GM19023 (cell line): ENCODE measurements around the gene CRIP2.

ENCODE experiments used
- ATAC-seq: cut with Tn5 transposase; IDR thresholded peaks from one replicate; pipeline ENCODE4 v1.9.1; 2021; ENCODE audit warnings: mild to moderate bottlenecking, moderate library complexity; ENCODE audit not compliant: unreplicated experiment

Gene CRIP2

DNA sequence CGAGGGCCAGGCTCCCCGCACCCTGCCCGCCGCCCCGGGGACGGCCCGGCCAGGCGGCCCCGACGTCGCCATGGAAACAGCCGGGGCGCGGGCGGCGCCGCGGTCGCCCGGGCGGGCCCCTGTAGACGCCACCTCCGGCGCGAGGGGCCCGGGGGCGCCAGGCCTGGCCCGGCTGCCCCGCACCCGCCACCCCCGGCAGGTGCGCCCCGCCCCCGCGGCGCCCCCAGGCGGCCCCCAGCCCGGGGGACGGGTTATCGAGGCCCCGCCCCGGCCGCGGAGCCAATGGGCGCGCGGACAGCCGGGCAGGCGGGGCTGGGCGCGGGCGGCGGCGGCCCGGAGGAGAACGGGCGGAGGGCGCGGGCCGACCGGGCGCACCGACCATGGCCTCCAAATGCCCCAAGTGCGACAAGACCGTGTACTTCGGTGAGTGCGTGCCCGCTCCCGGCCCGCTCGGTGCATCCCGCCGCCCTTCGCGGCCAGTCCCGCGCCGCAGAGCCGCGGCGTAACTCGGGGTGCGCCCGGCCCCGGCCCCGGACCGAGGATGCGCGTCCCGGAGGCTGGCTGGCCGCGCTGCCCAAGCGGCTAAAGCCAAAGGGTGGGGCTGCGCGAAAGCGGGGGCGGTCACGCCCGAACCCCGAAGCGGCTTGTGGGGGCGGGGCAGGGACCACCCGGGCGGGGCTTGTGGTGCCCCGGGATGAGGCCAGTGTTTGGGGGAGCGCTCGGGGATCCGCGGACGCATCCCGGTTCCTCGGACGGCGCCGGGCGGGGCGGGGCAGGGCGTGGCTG lies at the start of gene CRIP2:
CRIP2 (plus strand) TSS at position 339 of the 786 bp plus-strand sequence; CDS start at position 381, 42 bp downstream.
- no peak for ATAC-seq

DNA sequence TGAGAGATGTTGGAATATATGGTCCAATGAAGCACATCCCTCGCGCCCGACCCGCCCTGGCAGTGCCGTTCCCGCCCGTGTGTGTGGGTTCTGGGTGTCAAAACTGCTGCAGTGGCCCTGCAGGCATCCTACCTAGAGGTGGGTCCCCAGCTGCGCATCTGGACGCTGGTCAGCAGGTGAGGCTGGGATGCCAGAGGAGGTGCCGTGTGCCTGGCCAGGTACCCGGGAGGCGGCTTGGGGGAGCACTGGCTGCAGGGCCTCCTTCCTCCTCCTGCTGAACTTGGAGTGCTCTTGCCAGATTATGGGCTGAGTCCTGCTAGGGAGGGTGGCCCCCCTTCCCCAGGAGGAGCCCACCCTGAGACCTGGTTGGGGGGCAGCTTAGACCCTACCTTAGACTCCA lies 49.8 kb upstream of the CRIP2 start:
- no peak for ATAC-seq

GRCh38 chr14:105425823-105426247 lies 48.8 kb upstream of the CRIP2 start:
- ATAC-seq = no peak

DNA sequence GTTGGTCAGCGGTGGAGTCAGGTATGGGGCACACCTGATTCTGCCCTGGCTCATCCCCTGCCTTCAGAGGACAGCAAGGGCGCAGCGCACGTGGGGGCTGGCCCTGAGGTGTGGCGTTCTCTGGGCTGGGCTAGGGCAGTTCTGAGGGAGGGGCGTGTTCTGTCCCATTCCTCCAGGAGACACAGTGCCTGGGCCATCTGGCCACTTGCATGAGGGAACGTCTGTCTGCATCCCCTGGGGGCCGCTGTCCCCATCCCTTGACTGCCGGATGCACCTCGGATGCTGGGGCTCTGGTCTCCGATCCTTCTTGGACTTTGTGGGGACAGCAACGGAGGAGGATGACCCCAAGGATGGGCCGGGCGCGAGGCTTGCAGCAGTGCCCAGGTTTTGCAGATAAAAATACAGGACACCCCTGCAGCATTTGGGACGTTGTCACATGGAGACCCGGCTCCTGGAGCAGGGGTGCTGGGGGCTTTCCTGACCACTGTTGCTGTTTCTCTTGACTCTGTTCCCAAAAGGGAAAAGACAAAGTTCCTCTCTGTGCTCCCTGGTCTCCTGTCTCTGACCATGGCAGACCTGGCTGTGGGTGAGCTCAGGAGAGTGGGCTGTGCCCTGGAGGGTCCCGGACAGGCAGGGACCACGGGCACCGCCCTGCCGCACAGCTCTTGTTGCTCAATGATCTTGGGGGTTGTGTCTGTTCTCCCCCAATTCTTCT lies 48.0 kb upstream of the CRIP2 start:
- no peak for ATAC-seq

DNA sequence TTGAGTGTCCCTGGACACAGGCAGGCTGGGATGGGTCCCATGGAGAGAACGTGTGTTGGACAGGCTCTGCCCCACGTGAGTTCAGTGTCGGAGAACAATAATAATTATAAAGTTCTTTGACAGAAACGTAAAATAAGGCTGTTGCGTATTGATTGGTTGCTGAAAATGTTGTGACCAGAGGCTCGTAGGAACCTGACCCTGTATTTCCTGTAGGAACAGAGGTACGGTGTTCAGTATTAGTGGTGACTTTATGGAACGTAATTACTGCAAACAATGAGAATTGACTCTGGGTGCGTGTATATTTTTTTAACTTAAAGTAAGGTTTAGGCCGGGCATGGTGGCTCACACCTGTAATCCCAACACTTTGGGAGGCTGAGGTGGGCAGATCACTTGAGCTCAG lies 47.2 kb upstream of the CRIP2 start:
- no peak for ATAC-seq

DNA sequence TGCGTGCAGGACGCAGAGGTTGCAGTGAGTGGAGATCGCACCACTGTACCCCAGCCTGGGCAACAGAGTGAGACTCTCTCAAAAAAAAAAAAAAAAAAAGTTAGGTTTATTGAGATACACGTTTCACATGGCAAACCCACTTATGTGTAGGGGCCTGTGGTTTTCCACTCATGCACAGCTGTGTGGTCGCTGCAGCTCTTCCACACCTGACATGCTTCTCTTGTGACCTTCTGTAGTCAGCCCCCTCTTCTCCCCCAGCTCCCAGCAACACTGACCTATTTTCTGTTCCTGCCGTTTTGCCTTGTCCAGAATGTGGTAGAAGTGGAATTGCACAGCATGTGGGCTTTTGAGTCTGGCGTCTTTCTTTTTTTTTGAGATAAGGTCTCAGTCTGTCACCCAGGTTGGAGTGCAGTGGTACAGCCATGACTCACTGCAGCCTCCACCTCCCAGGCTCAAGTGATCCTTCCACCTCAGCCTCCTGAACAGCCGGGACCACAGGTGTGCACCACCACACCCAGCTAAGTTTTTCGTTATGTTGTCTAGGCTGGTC lies 46.6 kb upstream of the CRIP2 start:
- no peak for ATAC-seq

DNA sequence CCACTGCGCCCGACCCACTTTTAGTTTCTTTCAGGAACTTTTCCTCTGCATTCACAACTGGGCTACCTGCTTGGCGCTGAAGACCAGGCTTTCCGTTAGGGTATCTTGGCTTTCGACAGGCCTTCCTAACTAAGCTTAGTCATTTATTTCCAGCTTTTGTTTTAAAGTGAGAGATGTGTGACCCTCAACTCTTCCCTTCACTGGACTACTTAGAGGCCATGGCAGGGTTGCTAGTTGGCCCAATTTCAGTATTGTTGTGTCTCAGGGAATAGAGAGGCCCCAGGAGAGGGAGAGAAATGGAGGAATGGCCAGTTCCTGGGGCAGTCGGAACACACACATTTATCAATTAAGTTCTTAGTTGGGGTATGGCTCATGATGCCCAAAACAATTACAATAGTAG lies 44.6 kb upstream of the CRIP2 start:
- no peak for ATAC-seq

GRCh38 chr14:105430565-105430964 lies 44.1 kb upstream of the CRIP2 start:
- ATAC-seq = no peak

- ATAC-seq = no peak
Observed at GRCh38 chr14:105431256-105431655, 43.4 kb upstream of the CRIP2 start.

DNA sequence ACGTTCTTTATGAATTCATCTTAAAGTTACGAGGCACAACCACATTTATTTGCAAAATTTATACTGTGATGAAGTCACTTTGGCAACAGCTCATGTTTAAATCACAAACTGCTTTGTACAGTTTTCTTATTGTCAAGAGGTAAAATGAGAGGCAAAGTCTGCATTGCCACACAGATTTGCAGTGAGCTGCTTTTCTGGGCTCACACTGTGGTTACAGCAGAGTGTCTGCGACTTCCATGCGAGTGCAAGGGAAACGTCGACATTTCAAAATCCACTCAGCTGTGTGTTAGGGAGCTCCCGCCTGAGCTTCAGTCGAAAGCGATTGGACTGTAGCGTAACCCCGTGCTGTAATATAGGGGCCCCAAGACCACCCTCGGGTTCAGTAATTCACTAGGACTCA lies 42.0 kb upstream of the CRIP2 start:
- no peak for ATAC-seq

GRCh38 chr14:105433161-105433605 lies 41.4 kb upstream of the CRIP2 start:
- ATAC-seq = no peak

DNA sequence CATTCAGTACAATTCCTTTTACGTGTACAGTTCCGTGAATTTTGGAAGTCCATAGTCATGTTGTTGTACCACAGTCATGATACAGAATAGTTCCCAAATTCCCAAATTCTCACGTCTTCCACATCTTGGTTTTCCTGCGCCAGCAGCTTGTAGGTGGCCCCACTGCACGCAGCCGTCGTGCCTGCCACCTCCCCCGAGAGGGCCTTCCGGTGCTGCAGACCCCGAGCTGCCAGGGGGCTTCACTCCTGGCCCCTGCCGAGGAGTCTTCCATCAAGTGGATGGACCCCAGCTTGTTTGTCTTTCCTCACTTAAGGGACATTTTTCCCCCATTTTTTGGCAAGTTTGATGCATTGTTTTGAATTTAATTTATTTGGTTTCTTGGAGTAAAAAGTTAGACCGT lies 38.2 kb upstream of the CRIP2 start:
- no peak for ATAC-seq

DNA sequence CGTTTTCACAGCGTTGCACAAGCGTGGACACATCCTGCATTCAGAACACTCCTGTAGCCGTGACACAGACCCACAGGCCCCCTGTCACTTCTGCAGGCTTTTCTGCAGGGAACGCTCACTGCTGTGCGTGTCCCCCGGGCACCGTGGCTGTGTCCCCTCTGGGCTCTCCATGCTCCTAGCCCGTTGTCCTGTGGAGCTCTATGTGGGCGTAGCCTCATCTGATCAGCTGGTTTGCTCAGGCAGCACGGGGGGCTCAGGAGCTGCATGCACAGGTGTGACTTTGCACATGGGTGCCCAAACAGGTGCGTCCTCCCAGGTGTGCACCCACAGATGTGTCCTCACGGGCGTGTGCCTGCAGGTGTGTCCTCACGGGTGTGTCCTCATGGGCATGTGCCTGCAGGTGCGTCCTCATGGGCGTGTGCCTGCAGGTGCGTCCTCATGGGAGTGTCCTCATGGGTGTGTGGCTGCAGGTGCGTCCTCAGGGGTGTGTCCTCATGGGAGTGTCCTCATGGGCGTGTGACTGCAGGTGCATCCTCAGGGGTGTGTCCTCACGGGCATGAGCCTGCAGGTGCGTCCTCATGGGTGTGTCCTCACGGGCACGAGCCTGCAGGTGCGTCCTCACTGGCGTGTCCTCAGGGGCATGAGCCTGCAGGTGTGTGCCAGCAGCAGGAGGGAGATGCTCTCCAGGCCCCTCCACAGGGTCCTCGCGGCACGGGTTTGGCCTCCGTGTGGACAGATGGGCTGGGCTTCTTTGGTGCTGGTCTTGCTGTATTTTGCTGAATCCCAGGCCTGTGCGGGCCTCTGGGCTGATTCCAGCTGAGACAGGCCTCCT lies 37.5 kb upstream of the CRIP2 start:
- ATAC-seq = no peak

GRCh38 chr14:105437723-105438500 lies 36.7 kb upstream of the CRIP2 start:
- ATAC-seq = no peak

- no peak for ATAC-seq
Observed at GRCh38 chr14:105439179-105439578, 35.4 kb upstream of the CRIP2 start.

GRCh38 chr14:105439710-105440553 lies 34.7 kb upstream of the CRIP2 start:
- ATAC-seq = no peak

DNA sequence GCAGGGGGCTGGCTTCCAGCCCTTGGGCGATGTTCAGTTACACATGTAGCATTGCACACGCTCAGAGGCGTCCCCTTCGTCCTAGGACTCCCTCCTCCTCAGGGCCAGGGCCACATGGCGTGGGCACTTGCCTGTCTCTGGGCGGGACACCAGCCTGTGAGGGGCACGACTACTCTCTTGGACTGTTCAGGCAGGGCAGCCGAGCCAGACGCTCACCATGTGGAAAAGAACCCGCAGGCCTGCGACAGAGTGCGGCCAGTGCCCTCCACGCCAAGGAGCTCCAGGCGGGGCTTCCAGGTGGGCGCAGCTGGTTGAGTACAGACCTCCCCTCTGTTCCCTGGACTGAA lies 34.1 kb upstream of the CRIP2 start:
- no peak for ATAC-seq

GRCh38 chr14:105440992-105441391 lies 33.6 kb upstream of the CRIP2 start:
- no peak for ATAC-seq

DNA sequence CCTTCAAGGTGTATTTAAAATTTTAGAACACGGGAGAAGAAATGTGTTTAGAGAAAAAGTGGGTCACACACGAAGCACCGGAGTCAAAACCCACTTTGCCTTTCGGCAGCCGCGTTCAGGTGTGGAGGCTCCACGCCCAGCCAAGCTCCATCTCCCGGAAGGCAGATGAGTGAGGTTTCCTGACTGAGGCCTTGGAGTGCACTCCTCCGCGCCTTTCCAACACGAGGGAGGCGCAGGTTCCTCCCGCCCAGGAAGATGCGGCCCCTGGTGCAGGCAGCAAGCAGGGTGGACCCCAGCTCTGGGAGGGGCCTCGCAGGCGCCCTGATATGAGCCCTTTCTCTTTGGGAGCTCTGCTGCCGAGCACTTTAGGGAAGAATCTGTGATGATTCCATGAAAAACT lies 32.5 kb upstream of the CRIP2 start:
- no peak for ATAC-seq

GRCh38 chr14:105442834-105443233 lies 31.8 kb upstream of the CRIP2 start:
- no peak for ATAC-seq
